GM20000 (cell line): Measurements from ENCODE around the gene DCTN4.

ENCODE experiments used
- DNase-seq: peaks from one replicate; pipeline ENCODE4 v3.0.0; 2012; ENCODE audit warnings: low spot score
- TF ChIP-seq, protein P1 (sequence below): IDR thresholded peaks from 2 replicates; pipeline ENCODE4 v1.5.1; 2012; ENCODE audit warnings: mild to moderate bottlenecking, control low read depth; ENCODE audit errors: extremely low read depth, missing control alignments

The DCTN4 gene

DNA sequence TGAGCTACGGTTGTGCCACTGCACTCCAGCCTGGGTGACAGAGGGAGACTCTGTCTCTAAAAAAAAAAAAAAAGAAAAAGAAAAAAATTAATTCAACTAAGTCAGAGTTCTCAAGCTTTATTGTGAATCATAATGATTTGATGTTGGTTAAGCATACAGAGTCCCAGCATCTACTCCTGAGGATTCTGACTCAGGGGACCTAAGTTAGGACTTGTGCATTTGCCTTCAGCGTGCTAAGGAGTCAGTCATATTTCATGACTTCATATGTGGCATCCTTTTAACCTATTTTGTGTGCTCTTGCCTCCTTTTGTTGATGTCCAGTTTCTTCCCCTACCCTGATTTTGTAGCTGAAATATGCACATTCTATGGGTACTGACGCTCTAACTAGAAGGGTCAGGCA, 94.9 kb downstream of the DCTN4 start:
- no peak for DNase-seq
- TF ChIP-seq, protein P1, sequence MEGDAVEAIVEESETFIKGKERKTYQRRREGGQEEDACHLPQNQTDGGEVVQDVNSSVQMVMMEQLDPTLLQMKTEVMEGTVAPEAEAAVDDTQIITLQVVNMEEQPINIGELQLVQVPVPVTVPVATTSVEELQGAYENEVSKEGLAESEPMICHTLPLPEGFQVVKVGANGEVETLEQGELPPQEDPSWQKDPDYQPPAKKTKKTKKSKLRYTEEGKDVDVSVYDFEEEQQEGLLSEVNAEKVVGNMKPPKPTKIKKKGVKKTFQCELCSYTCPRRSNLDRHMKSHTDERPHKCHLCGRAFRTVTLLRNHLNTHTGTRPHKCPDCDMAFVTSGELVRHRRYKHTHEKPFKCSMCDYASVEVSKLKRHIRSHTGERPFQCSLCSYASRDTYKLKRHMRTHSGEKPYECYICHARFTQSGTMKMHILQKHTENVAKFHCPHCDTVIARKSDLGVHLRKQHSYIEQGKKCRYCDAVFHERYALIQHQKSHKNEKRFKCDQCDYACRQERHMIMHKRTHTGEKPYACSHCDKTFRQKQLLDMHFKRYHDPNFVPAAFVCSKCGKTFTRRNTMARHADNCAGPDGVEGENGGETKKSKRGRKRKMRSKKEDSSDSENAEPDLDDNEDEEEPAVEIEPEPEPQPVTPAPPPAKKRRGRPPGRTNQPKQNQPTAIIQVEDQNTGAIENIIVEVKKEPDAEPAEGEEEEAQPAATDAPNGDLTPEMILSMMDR: no peak

DNA sequence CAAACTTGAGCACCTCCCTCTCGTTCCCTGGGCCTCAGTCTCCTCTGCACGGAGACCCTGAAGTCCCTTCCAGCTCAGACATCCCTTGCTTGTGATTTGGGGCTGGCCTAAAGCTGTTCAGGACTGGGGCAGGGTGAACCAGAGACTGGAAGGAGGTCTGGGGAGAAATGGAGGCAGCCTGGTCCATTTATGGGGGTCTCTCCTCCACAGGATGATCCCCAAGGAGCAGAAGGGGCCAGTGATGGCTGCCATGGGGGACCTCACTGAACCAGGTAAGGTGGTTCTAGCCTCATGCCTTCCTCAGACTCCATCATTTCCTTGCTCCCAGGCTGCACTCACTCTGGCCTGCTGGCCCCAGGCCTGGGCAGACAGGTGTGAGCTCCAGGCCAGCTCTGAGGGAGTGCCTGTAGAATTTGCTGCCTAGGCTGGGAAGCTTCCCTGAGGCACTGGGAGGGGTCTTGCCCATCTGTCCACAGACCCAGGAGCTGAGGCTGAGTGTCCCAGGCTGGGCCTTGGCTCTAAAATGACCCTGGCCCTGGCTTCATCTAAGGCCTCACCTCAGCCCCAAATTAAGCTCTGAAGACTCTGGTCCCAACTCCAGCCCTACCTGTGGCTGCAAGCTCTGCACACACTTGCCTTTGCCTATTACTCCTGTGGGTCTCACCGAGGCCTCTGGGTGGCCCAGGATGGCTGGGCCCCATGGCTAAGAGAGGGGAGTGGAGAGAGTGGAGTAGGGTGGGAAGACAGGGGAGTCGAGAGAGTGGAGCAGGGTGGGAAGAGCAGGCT, 95.9 kb downstream of the DCTN4 start:
- TF ChIP-seq, protein P1: no peak

DNA sequence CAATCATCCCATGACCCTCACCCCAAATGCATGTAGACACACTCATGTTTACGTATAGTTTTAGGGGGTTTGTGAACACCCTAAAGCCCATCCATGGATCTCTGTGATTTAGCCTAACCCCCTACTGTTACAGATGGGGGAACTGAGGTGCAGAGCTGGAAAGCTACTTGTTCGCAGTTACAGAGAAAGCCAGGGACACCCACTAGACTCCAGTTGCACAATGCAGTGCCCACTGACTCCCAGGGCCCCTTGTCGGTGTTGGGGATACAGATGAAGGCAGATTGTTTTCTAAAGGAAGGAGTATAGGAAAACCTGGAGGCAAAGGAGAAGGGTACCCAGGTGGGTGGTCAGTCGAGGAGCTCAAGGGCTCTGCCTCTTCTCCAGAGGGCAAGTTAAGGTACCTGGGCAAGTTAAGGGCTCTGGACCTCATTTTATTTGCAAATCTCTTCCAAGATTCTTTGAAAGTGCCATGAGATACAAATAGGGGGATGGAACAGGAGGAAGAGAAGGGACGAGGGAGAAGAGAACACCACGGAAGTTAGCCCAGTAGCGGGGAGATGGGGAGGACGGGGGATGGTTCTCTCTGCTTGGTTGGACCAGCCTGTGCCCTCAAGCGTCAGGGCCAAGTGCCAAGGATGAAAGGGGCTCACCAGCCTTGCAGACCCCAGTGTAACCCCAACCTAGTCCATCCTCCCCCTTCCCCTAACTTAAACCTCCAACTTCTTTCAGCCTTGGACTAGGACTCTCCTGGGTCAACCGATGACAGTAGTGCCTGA, 96.8 kb downstream of the DCTN4 start:
- DNase-seq: no peak
- TF ChIP-seq, protein P1: no peak

More for the DNA sequence above, 95.9 kb downstream of the DCTN4 start:
- DNase-seq: no peak

DNA sequence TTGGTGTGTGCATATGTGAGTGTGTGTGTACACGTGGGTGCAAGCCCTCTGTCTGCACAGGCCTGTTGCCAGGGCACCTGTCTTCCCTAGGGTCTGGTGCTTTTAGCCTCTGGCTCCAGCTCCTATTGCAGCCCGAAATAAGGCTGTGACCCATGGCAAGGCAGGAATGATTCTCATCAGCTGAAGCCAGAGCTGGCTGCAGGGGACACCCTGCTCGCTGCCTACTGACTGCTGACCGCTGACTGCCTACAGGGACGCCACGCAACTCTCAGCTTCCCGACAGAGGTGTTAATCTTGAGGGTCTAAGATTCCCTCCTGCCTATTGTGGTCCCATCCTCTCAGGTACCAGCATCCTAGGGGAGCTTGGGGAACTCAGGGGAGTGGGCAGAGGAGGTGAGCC, 97.7 kb downstream of the DCTN4 start, which contains the start of gene MYOZ3:
TSS of gene MYOZ3 (plus strand) at position 166 of the 400 bp plus-strand sequence. CDS start 1,691 bp downstream, outside the sequence.
- TF ChIP-seq, protein P1: no peak
- no peak for DNase-seq

DNA sequence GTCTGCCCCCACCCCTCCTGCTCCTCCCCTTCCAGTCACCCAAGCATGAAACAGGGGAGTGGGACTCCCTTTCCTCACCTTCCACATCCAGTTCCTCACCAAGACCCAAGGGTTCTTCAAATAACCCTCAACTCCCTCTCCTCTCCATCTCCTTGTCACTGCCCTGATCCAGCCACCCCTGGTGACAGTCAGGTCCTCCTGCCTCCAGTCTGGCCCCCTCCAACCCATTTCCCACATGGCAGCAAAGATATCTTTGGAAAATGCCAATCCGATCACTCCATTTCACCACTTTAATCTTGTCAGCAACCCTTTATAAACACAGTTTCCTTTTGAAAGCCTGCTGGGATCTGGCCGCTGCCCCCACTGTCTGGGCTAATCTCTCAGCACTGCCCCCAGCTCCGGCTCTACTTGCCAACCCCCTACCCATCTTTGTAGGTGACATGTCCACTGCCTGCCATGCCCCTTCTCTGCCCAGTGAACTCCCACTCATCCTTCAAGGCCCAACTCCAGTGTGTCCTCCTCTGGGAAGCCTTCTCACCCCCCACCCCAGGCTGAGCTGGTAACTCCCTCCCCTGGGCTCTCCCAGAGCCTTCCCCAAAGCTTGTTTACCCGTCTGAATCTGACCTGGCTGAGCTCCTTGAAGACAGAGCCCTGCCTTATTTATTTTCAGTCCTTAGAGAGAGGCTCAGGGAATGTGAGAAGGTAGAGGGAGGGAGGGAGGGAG, 98.5 kb downstream of the DCTN4 start:
- no peak for DNase-seq
- TF ChIP-seq, protein P1: no peak

DNA sequence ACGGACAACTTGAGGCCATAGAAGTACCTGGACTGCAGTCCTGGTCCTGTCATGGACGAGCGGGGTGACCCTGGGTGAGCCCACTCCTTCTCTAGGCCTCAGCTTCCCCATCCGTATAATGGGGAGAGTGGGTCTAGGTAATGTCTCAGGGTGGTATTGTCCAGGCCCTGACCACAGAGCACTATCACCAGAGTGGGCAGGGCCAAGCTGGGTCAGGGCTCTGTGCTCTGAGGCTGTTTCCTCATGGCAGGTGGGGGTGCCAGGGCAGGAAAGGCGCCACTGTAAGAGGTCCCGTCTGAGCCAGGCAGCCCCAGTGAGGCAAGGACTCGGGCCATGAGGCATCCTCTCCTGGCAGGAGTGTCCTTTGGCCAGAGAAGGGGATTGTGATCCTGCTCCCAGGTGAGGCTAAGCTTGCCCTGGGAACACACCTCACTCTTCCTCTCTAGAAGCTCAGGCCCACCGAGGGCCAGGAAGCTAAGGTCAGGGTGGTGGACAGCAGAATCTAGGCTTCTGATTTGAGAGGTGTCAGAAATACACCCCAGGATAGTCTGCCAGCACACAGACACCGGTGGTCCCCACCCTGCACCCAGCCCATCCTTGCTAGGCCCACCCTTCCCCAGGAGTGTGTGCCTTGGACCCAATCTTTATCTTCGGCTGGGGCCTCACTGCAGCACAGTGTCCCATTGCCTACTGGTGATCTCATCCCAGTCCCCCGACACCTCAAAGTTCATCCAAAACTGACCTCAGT, 99.3 kb downstream of the DCTN4 start:
- no peak for DNase-seq
- TF ChIP-seq, protein P1: no peak
